ENCODE measurements around the gene MED25. TPM values are rescaled to one million over a fixed set of nuclear protein-coding genes. Genes with fewer than 3 reads are reported as not detected.

MED25 gene
- polyA plus RNA-seq, 3 donors = 13.9 to 52.9 (median 18.5) TPM

DNA sequence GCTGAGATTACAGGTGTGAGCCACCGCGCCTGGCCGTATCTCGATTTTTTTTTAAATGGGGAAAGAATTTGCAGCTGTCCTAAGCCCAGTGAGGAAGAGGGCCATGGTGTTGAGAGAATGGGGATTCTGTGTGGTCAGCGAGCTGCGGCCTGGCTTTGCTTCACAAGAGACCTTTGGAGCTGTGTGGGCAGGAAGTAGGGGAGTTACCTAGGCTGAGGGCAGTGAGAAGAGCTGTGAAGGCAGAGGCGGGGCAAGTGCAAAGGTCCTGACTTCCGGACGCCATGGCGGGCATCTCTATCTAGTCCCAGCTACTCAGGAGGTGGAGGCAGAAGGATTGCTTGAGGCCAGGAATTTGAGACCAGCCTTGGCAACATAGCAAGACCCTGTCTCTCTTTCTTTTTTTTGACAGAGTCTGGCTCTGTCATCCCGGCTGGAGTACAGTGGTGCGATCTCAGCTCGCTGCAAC, 46.4 kb upstream of the MED25 start:
- intact Hi-C loops (cut with micrococcal nuclease) = no loop called here
- DNase-seq = no peak
- Histone ChIP-seq H3K4me2 (replicated peaks; ENCODE audit: extremely low read depth, low read length, poor library complexity, severe bottlenecking) (no peak overlapping the region), H3K27me3 (ENCODE audit: control insufficient read depth in 2 of 2, insufficient read depth in 2 of 2, low read length in 2 of 2) (no peaks in the 10 kb centered on the region), H4K20me1 (ENCODE audit: insufficient read depth, low read length) (peaks cover 66% of the 10 kb centered on the region), H3K36me3 (replicated peaks in 1 of 2; ENCODE audit: control insufficient read depth in 1 of 2, insufficient read depth in 2 of 2, low read length in 2 of 2) (peaks cover 5 to 25% of the 10 kb centered on the region in 2 donors), H3K4me1 (ENCODE audit: control insufficient read depth in 1 of 2, insufficient read depth in 2 of 2, low read length in 2 of 2) (peaks cover 38 to 41% of the 10 kb centered on the region in 2 donors), H3K27ac (ENCODE audit: low read depth in 1 of 2, low read length in 2 of 2) (no peak overlapping the region), H3K4me3 (replicated peaks in 1 of 3; ENCODE audit: low read depth in 2 of 3, low read length in 3 of 3) (no peak overlapping the region), H3K9ac (ENCODE audit: insufficient read depth, low read length, poor library complexity, severe bottlenecking) (no peak overlapping the region), H2AFZ (ENCODE audit: insufficient read depth, low read depth, low read length, poor library complexity, severe bottlenecking) (no peak overlapping the region), H3K79me2 (ENCODE audit: insufficient read depth, low read length) (peaks cover 99% of the 10 kb centered on the region), H3K9me3 (replicated peaks in 1 of 2; ENCODE audit: control insufficient read depth in 1 of 2, insufficient read depth in 1 of 2, low read length in 2 of 2) (no peaks in the 10 kb centered on the region)
- TF ChIP-seq, protein P1, sequence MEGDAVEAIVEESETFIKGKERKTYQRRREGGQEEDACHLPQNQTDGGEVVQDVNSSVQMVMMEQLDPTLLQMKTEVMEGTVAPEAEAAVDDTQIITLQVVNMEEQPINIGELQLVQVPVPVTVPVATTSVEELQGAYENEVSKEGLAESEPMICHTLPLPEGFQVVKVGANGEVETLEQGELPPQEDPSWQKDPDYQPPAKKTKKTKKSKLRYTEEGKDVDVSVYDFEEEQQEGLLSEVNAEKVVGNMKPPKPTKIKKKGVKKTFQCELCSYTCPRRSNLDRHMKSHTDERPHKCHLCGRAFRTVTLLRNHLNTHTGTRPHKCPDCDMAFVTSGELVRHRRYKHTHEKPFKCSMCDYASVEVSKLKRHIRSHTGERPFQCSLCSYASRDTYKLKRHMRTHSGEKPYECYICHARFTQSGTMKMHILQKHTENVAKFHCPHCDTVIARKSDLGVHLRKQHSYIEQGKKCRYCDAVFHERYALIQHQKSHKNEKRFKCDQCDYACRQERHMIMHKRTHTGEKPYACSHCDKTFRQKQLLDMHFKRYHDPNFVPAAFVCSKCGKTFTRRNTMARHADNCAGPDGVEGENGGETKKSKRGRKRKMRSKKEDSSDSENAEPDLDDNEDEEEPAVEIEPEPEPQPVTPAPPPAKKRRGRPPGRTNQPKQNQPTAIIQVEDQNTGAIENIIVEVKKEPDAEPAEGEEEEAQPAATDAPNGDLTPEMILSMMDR (IDR thresholded peaks at IDR 0.05) = no peak
- Mint-ChIP-seq H3K4me3 (no peak overlapping the region), H3K36me3 (peaks cover 23 to 56% of the 10 kb centered on the region in 2 donors), H3K27me3 (ENCODE audit: low read depth in 3 of 3) (peaks cover 0 to 2% (median 2%) of the 10 kb centered on the region in 3 donors), H3K9me3 (no peaks in the 10 kb centered on the region), H3K27ac (peak overlapping the region in 2 of 7 donors; percentile 68 to 76), H3K4me1 (peaks cover 53% of the 10 kb centered on the region)
- 87% methylated on average over 8 of the region's 13 CpGs for WGBS (ENCODE audit: insufficient coverage)

DNA sequence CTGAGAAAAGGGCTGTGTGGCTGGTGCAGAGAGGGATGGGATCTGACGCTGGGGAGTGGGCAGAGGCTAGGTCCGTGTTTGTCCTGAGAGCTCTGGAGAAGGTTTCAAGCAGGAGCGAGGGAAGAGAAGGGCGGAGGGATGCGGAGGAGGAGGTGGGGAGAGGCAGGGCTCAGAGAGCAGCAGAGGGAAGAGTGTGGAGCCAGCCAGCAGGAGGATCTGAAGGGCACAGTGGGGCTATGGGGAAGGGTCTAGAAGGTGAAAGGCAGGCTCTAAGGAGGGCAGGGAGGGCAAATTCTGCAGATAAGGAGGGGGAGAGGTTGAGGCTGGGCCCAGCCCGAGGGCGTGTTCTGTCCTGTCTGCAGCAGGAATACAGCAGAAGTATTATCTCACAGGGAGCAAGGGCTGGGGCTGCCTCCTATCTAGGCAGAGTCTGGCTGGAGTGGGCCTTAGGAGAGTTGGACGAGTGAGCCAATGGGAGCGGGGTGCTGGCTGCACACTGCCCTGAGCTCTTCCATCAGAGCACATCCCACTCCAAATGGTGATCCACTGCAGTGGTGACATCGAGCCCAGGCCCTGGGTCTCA, 45.1 kb upstream of the MED25 start:
- H3K79me2 ChIP-seq (ENCODE audit: insufficient read depth, low read length) = peaks cover 99% of the 10 kb centered on the region

More for the DNA sequence above, 45.1 kb upstream of the MED25 start:
- Histone ChIP-seq H3K27ac (ENCODE audit: low read depth in 1 of 2, low read length in 2 of 2) (peak overlapping the region; percentile 70 to 78), H3K9me3 (replicated peaks in 1 of 2; ENCODE audit: control insufficient read depth in 1 of 2, insufficient read depth in 1 of 2, low read length in 2 of 2) (no peaks in the 10 kb centered on the region), H3K4me1 (ENCODE audit: control insufficient read depth in 1 of 2, insufficient read depth in 2 of 2, low read length in 2 of 2) (peaks cover 32 to 33% of the 10 kb centered on the region in 2 donors), H3K4me3 (replicated peaks in 1 of 3; ENCODE audit: low read depth in 2 of 3, low read length in 3 of 3) (no peak overlapping the region), H2AFZ (ENCODE audit: insufficient read depth, low read depth, low read length, poor library complexity, severe bottlenecking) (no peak overlapping the region), H3K4me2 (replicated peaks; ENCODE audit: extremely low read depth, low read length, poor library complexity, severe bottlenecking) (no peak overlapping the region), H3K36me3 (replicated peaks in 1 of 2; ENCODE audit: control insufficient read depth in 1 of 2, insufficient read depth in 2 of 2, low read length in 2 of 2) (peaks cover 5 to 25% of the 10 kb centered on the region in 2 donors), H4K20me1 (ENCODE audit: insufficient read depth, low read length) (peaks cover 61% of the 10 kb centered on the region), H3K9ac (ENCODE audit: insufficient read depth, low read length, poor library complexity, severe bottlenecking) (peak overlapping the region; percentile 22), H3K27me3 (ENCODE audit: control insufficient read depth in 2 of 2, insufficient read depth in 2 of 2, low read length in 2 of 2) (no peaks in the 10 kb centered on the region)
- peaks cover 47% of the 10 kb centered on the region for H3K4me1 Mint-ChIP-seq
- no peak overlapping the region for H3K4me3 Mint-ChIP-seq
- H3K27ac Mint-ChIP-seq = peak overlapping the region in 6 of 7 donors; percentile 33 to 88 (median 74)
- TF ChIP-seq, protein P1 (IDR thresholded peaks at IDR 0.05) = no peak
- intact Hi-C loops (cut with micrococcal nuclease) = no loop called here
- WGBS (ENCODE audit: insufficient coverage) = 92% methylated on average over 8 of the region's 10 CpGs
- peaks cover 0 to 2% (median 2%) of the 10 kb centered on the region in 3 donors for H3K27me3 Mint-ChIP-seq (ENCODE audit: low read depth in 3 of 3)
- H3K9me3 Mint-ChIP-seq = no peaks in the 10 kb centered on the region
- DNase-seq = no peak
- peaks cover 23 to 58% of the 10 kb centered on the region in 2 donors for H3K36me3 Mint-ChIP-seq
